ENCODE results near the gene CDKN2A. TPM values are rescaled to one million over a fixed set of nuclear protein-coding genes. Genes with fewer than 3 reads are reported as not detected.

Gene CDKN2A
- total RNA-seq, 1 experiment from 2014 or later = 0.35 TPM

DNA sequence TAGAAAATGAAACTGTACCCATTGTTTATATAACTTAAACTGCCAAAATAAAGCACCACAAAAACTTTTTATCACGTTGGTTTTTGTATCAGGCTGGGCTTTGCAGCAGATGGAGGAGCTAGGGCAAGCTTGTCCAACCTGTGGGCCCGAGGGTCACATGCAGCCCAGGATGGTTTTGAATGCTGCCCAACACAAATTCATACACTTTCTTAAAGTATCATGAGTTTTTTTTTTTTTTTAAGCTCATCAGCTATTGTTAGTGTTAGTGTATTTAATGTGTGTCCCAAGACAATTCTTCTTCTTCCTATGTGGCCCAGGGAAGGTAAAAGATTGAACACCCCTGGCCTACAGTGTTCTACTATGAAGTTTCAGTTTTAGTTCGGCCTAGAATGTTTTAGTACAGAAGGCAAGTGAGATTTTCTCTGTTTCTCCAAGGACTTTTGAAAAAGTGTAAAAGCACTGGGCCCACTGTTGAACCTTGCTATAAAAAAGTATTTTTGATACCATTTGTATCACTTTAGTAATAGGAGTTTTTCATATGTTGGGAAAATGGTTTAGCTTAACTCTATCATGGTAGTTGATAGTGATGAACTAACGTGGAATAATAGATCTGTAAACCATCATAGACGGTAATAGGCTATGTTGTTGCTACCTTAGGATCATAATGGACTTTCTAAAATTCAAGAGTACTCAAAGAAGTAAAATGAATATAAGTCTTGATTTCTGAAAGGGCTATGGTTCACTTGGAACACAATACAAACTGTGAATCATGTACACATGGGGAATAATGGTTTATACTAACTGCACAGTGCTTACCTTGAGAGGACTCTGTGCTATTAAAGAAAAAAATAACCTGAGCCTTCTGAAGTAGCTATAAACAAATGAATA lies 2.9 kb downstream of the CDKN2A start:
- Histone ChIP-seq H2AFZ (ENCODE audit: low read length) (no peak overlapping the region), H3K9ac (ENCODE audit: extremely low read depth, insufficient read length, low read length) (no peak overlapping the region), H3K79me1 (ENCODE audit: insufficient read depth, low read depth, low read length, poor library complexity, severe bottlenecking) (no peaks in the 10 kb centered on the region), H4K5ac (ENCODE audit: insufficient read length, low read depth, low read length) (no peak overlapping the region), H3K27me3 (ENCODE audit: insufficient read depth, low read length) (peaks cover 56% of the 10 kb centered on the region), H2BK120ac (ENCODE audit: low read depth, low read length, poor library complexity, severe bottlenecking) (no peak overlapping the region), H4K91ac (ENCODE audit: insufficient read length, low read depth, low read length) (no peak overlapping the region), H2BK15ac (ENCODE audit: low read depth, low read length) (no peak overlapping the region), H3K56ac (ENCODE audit: insufficient read length, low read depth, low read length) (no peak overlapping the region), H3K4me1 (ENCODE audit: insufficient read depth, low read length) (0 out of 2 replicates have a peak, but pooled peaks cover 2% of the 10 kb centered on the region), H2AK5ac (ENCODE audit: insufficient read length, low read length) (no peak overlapping the region), H3K4ac (ENCODE audit: low read depth, low read length) (no peak overlapping the region), H3K14ac (ENCODE audit: insufficient read depth, low read length) (no peak overlapping the region), H2BK12ac (ENCODE audit: insufficient read length, low read depth, low read length) (no peak overlapping the region), H3K9me3 (ENCODE audit: control insufficient read depth, low read depth, low read length) (no peaks in the 10 kb centered on the region), H3T11ph (ENCODE audit: low read length) (no peak overlapping the region), H3K23me2 (ENCODE audit: insufficient read length, low read depth, low read length, poor library complexity, severe bottlenecking) (peaks cover 23% of the 10 kb centered on the region), H3K79me2 (ENCODE audit: insufficient read depth, low read length) (no peaks in the 10 kb centered on the region), H2BK20ac (ENCODE audit: low read depth, low read length, poor library complexity, severe bottlenecking) (no peak overlapping the region), H4K8ac (replicated peaks; ENCODE audit: insufficient read length, low read depth, low read length) (no peak overlapping the region), H3K27ac (ENCODE audit: insufficient read length, low read depth, low read length) (no peak overlapping the region), H4K20me1 (ENCODE audit: control insufficient read depth, insufficient read depth, insufficient read length) (peaks cover 4% of the 10 kb centered on the region), H3K18ac (ENCODE audit: insufficient read length, low read depth, low read length) (no peak overlapping the region), H3K4me2 (ENCODE audit: insufficient read depth, insufficient read length, low read length) (no peak overlapping the region), H2BK5ac (ENCODE audit: insufficient read length, low read length) (no peak overlapping the region), H3K23ac (ENCODE audit: insufficient read length, low read depth, low read length) (no peak overlapping the region)
- H3K4me3 Mint-ChIP-seq = no peak overlapping the region
- no peak for DNase-seq
- H3K4me1 Mint-ChIP-seq = peaks cover 24 to 44% of the 10 kb centered on the region in 2 experiments
- no peak overlapping the region for H3K27ac Mint-ChIP-seq
- peaks cover 0 to 2% of the 10 kb centered on the region in 2 experiments; a peak in 2 of 5 replicates for H3K9me3 Mint-ChIP-seq
- no peaks in the 10 kb centered on the region for H3K36me3 Mint-ChIP-seq (ENCODE audit: insufficient read depth in 1 of 3, low read depth in 3 of 3)
- TF ChIP-seq, protein P1, sequence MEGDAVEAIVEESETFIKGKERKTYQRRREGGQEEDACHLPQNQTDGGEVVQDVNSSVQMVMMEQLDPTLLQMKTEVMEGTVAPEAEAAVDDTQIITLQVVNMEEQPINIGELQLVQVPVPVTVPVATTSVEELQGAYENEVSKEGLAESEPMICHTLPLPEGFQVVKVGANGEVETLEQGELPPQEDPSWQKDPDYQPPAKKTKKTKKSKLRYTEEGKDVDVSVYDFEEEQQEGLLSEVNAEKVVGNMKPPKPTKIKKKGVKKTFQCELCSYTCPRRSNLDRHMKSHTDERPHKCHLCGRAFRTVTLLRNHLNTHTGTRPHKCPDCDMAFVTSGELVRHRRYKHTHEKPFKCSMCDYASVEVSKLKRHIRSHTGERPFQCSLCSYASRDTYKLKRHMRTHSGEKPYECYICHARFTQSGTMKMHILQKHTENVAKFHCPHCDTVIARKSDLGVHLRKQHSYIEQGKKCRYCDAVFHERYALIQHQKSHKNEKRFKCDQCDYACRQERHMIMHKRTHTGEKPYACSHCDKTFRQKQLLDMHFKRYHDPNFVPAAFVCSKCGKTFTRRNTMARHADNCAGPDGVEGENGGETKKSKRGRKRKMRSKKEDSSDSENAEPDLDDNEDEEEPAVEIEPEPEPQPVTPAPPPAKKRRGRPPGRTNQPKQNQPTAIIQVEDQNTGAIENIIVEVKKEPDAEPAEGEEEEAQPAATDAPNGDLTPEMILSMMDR (conservative IDR thresholded peaks at IDR 0.05) = no peak
- peaks cover 97% of the 10 kb centered on the region for H3K27me3 Mint-ChIP-seq (ENCODE audit: low read depth)
- no CpG with 5 or more reads among the region's 5 CpGs for WGBS (ENCODE audit: extremely low coverage, insufficient read length, low lambda C conversion rate)

Data from H9 (cell line).